SH-SY5Y (cell line): Measurements from ENCODE around the gene CEBPA.

Experiments used
- GATA2 ChIP-seq: IDR thresholded peaks from 2 replicates; pipeline ENCODE4 v1.6.1; 2011; ENCODE audit warnings: mild to moderate bottlenecking, low read depth, low read length
- GATA3 ChIP-seq: IDR thresholded peaks from 2 replicates; pipeline ENCODE4 v1.6.1; 2011; ENCODE audit warnings: low read depth, mild to moderate bottlenecking, low read length, moderate library complexity

Gene CEBPA

GRCh38 chr19:33266974-33267484, 35.3 kb downstream of the CEBPA start:
- TF ChIP-seq GATA3 = no peak
- TF ChIP-seq GATA2 = no peak

- TF ChIP-seq GATA2 = no peak
- no peak for TF ChIP-seq GATA3
Measured at GRCh38 chr19:33264881-33265445, 37.4 kb downstream of the CEBPA start.

- TF ChIP-seq GATA3 (no peak), GATA2 (no peak)
Measured at GRCh38 chr19:33263325-33264023, 38.9 kb downstream of the CEBPA start.

GRCh38 chr19:33261511-33262189, 40.7 kb downstream of the CEBPA start:
- TF ChIP-seq GATA3 (no peak), GATA2 (no peak)

- TF ChIP-seq GATA2 (peak; percentile 45), GATA3 (no peak)
Measured at GRCh38 chr19:33260628-33261418, 41.5 kb downstream of the CEBPA start.

- TF ChIP-seq GATA3 = no peak
- TF ChIP-seq GATA2 = no peak
Measured at GRCh38 chr19:33259539-33259938, 42.8 kb downstream of the CEBPA start.

GRCh38 chr19:33257828-33258227, 44.5 kb downstream of the CEBPA start:
- no peak for TF ChIP-seq GATA3
- TF ChIP-seq GATA2 = no peak

GRCh38 chr19:33256261-33256660, 46.1 kb downstream of the CEBPA start:
- TF ChIP-seq GATA3 = no peak
- no peak for TF ChIP-seq GATA2

GRCh38 chr19:33255781-33256180, 46.6 kb downstream of the CEBPA start:
- TF ChIP-seq GATA2 (no peak), GATA3 (no peak)

- TF ChIP-seq GATA3 (no peak), GATA2 (no peak)
Measured at GRCh38 chr19:33254245-33254824, 48.0 kb downstream of the CEBPA start.

GRCh38 chr19:33252971-33253370, 49.4 kb downstream of the CEBPA start:
- TF ChIP-seq GATA2 = no peak
- no peak for TF ChIP-seq GATA3

GRCh38 chr19:33252418-33252962, 49.8 kb downstream of the CEBPA start:
- TF ChIP-seq GATA3 (no peak), GATA2 (no peak)

GRCh38 chr19:33251526-33252090, 50.7 kb downstream of the CEBPA start:
- TF ChIP-seq GATA3 (no peak), GATA2 (no peak)

GRCh38 chr19:33251076-33251475, 51.3 kb downstream of the CEBPA start:
- TF ChIP-seq GATA3 = no peak
- TF ChIP-seq GATA2 = no peak
